Ramos (cell line): ENCODE results near the gene DNM3.
"Not testable (repeated sequence)": the region's sequence is repeated elsewhere in the genome, so short reads cannot be mapped to it uniquely, and the experiment has no call there.

Experiments
- in situ Hi-C: fragments of 300-500 bp; cut with MboI; formaldehyde crosslinking; loops from one replicate; pipeline ENCODE4 v1.14.3; 2022; ENCODE audit warnings: low sequenced_read_pairs; ENCODE audit not compliant: unreplicated experiment

Gene DNM3

GRCh38 chr1:172408958-172409357 is 567.7 kb downstream of the DNM3 start:
- in situ Hi-C loops: loop anchor here (25.0 kb wide), 2 partner anchors 272 to 397 kb away; no protein-coding TSS in a partner anchor

DNA sequence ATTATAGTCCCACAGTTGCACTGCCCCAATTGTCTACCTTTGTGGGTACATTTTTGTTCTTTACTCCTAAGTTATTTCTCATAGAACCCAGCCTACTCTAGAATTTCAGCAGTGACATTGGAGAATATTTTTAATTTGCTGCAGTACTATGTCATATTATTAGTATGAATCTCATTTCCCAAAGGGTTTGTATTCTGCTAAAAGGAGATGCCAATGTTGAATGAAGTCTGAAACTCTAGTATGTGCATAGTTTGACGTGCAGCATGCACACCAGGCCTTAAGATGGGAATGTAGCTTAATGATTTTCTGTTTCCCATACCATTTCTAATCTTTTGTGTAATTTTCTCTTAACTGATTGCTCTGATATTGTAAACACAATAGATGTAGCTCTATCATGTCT is 568.7 kb downstream of the DNM3 start:
- in situ Hi-C loops: loop anchor here (25.0 kb wide), 2 partner anchors 273 to 398 kb away; no protein-coding TSS in a partner anchor

GRCh38 chr1:172411791-172412338 is 570.6 kb downstream of the DNM3 start:
- in situ Hi-C loops: loop anchor here (25.0 kb wide), 2 partner anchors 275 to 400 kb away; no protein-coding TSS in a partner anchor

- in situ Hi-C loops: loop anchor here (25.0 kb wide), 2 partner anchors 277 to 402 kb away; no protein-coding TSS in a partner anchor
Observed at GRCh38 chr1:172414331-172414730, 573.0 kb downstream of the DNM3 start.

DNA sequence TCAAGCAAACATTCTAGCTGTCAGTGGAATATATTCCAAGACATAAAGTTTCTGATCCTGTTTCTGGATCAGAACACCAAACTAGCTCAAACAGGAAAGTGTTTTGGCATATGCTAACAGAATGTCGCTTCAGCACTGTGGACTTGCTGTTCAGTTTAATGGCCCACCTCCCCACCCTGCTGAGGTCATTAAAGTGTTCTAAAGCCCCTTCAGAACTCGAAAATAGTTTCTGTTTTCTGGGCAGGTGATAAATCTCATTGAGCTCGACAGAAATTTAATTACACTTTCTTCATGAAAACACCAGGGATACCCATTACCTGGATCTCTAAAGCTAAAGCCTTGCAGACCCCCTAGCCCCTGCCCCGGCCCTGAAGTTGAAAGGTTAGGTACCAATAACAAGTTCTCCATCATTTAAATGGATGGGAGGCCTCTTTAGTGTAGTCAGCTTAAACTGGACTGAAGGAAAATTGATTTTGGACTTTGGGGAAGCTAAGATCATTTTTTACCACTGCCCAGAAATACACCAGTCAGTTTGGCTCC is 575.3 kb downstream of the DNM3 start:
- in situ Hi-C loops: loop anchor here (25.0 kb wide), 2 partner anchors 279 to 404 kb away; no protein-coding TSS in a partner anchor

- in situ Hi-C loops: loop anchor here (25.0 kb wide), 2 partner anchors 280 to 405 kb away; no protein-coding TSS in a partner anchor
Observed at GRCh38 chr1:172417557-172417956, 576.3 kb downstream of the DNM3 start.

- in situ Hi-C loops: loop anchor here (25.0 kb wide), 2 partner anchors 283 to 408 kb away; no protein-coding TSS in a partner anchor
Observed at GRCh38 chr1:172420385-172420784, 579.1 kb downstream of the DNM3 start, which contains the start of gene C1orf105. Gene C1orf105 (plus strand): TSS chr1:172420685. CDS start chr1:172420886, 201 bp downstream.

GRCh38 chr1:172421974-172422604 is 580.8 kb downstream of the DNM3 start:
- in situ Hi-C loops: loop anchor here (25.0 kb wide), 2 partner anchors 285 to 410 kb away; no protein-coding TSS in a partner anchor

DNA sequence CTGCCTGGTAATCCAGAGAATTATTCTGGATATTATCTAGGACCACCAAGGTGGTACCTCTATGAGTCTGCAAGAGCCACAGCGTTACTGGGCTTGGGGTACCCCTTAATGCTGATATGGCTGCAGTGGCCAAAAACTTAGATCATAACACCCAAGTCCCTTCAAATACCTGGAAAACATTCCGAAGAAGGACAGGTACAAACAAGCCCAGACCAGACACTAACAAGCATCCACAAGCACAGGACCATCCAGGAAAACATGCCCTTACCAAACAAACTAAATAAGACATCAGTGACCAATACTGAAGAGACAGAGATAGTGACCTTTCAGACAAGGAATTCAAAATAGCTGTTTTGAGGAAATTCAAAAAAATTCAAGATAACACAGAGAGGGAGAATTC is 582.0 kb downstream of the DNM3 start:
- in situ Hi-C loops: loop anchor here (25.0 kb wide), 2 partner anchors 286 to 411 kb away; no protein-coding TSS in a partner anchor

- in situ Hi-C loops: no loop called here
Observed at GRCh38 chr1:172425339-172425738, 584.0 kb downstream of the DNM3 start.

DNA sequence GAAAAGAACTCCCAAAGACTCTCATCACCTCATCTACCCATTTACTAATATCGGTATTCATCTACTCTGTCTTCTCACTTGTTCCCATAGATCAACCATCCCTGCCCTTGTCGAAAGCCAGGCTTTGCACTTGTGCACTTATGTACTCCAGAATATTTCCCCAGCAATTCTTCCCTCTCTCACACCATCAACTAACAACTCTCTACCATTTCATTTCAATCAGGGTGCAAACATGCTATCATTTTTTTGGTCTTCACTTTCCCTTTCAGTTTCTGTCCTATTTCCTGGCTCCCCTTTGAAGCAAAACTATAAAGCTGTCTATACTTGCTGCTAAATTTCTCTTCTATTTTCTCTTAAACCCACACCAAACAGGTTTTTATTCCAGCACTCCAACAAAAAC is 585.9 kb downstream of the DNM3 start:
- in situ Hi-C loops: no loop called here

DNA sequence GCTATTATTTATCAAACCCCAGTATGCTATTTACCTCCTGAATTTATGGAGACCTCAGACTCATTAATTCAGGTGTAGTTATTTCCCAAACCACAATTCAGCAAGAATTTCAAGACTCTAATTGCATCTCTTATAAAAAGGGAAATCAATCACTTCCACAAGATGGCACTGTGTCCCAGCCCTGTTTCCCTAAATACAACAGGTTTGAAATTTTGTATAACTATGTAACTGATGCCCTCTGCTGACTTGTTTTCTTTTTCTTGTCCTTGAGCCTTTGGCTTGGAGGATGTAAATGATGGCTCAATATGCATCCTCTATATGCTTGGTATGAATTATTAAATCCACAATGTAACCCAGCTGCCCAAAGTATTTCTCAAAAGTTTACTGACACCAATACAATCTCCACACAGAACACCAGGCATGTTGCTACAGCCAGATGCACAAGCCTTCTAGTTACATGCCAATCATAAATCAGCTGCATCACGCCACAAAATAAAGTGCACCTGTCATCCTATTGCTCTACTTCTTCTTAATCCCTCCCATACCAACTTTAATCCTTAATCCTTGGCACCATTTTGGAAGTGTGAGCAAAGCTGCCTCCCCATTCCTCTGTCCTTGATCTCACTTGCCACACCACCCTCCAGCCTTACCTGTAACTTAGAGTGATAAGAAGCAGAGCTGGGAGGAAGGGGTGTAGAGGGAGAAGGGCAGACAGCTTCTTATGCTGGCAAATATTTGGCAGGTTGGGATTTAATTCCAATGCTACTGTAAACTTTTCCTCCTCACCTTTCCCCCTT is 588.2 kb downstream of the DNM3 start:
- in situ Hi-C loops: no loop called here

GRCh38 chr1:172430128-172430454 is 588.8 kb downstream of the DNM3 start:
- in situ Hi-C loops: no loop called here

DNA sequence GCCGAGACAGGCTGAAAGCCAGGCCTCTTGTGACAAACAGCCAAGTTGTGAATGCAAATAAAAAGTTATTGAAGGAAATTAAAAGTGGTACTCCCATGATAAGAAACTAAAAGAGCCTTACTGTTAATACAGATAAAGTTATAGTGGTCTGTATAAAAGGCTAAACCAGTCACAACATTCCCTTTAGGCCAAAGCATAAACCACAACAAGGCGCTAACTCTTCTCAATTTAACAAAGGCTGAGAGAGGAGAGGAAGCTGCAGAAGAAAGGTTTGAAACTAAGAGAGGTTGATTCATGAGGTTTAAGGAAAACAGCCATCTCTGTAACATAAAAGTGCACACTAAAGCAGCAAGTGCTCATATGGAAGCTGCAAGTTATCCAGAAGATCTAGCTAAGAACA is 589.9 kb downstream of the DNM3 start:
- in situ Hi-C loops: no loop called here

GRCh38 chr1:172431721-172432192 is 590.5 kb downstream of the DNM3 start:
- in situ Hi-C loops: no loop called here

GRCh38 chr1:172437183-172437582 is 595.9 kb downstream of the DNM3 start:
- in situ Hi-C loops: not testable (repeated sequence)

DNA sequence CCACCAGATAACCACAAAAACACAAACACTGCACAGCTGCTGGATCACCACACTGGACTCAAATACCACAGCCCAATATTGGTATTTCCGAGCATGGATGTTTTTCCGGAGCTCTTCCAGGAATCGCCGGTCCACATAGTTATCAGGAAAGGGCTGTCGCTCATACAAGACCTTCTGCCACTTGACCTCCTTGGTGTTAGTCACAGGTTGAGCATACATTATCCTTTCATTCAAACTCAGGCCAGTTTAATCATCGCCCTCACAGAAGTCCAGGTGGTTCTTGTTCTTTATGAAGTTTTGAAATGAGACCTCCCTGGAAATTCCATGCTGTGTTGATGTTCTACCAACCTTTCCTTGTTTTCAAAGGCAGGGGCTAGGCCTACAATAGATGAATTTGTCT is 601.1 kb downstream of the DNM3 start:
- in situ Hi-C loops: no loop called here

GRCh38 chr1:172442843-172443565 is 601.7 kb downstream of the DNM3 start:
- in situ Hi-C loops: no loop called here

DNA sequence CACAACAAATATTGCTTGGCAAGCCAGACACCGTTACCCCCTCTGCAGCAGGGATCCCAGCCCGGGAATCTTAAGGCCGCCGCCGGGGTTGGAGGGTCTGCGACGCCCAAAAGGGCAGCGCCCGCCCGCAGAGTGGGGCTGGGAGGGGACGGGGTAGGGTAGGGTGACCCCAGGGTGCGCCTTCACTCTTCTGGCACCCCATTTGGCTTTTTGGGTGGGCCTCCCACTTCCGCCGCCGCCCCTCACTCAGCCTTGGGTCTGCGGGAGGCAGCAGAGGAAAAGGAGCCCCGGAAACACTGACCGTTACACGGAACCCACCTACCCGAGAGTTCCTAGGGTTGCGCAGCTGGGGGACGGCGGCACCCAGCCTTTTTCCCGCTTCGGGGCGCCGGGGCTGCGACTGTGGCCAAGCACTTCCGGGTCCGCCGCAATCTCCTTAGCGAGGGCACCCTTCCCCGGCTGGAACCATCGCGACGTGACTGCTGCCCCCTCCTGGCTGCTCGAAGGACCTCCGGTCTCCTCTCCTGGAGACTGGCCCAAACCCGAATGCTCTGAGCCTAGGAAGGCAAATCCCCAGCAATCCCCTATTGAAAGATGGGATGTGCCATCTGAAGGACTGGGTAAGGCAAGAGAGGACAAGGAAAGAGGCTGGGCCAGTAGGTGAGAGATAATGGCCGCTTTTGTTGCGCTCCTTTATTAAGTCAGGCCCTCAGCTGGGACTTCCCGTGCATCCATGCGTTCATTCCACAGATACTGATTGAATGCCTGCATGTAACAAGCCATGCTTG is 602.6 kb downstream of the DNM3 start, which contains the start of gene PIGC:
PIGC (minus strand) TSS at position 404 of the 788 bp plus-strand sequence. CDS start 1,447 bp downstream, outside the sequence.
- in situ Hi-C loops: no loop called here
